Measurements from ENCODE around the gene ANKRD10.
"Not testable (repeated sequence)": the region's sequence is repeated elsewhere in the genome, so short reads cannot be mapped to it uniquely, and the experiment has no call there.

Gene ANKRD10

GRCh38 chr13:110957181-110957884 is 42.5 kb upstream of the ANKRD10 start:
- Histone ChIP-seq H3F3A (ENCODE audit: control insufficient read depth, insufficient read depth) (no peaks in the 10 kb centered on the region), H3K4me2 (ENCODE audit: low read length) (no peak overlapping the region), H3K4me1 (ENCODE audit: control insufficient read depth, low read length) (no peaks in the 10 kb centered on the region), H3K9me3 (ENCODE audit: control insufficient read depth, insufficient read depth, low read length) (no peaks in the 10 kb centered on the region), H3K27ac (ENCODE audit: low read depth, low read length) (no peak overlapping the region), H3K36me3 (ENCODE audit: control insufficient read depth, low read length) (no peaks in the 10 kb centered on the region), H3K9me2 (replicated peaks; ENCODE audit: control insufficient read depth, low read length) (no peaks in the 10 kb centered on the region), H3K79me2 (ENCODE audit: control insufficient read depth, low read length) (no peaks in the 10 kb centered on the region), H4K20me1 (ENCODE audit: control insufficient read depth, insufficient read depth, low read depth, low read length) (no peaks in the 10 kb centered on the region), H3K27me3 (ENCODE audit: control insufficient read depth, low read length) (no peaks in the 10 kb centered on the region), H3K4me3 (ENCODE audit: low read length) (no peak overlapping the region)
- TF ChIP-seq EZH2phosphoT487 (IDR thresholded peaks at IDR 0.05; ENCODE audit: borderline replicate concordance, low read length) = no peak
- TF ChIP-seq, protein P1, sequence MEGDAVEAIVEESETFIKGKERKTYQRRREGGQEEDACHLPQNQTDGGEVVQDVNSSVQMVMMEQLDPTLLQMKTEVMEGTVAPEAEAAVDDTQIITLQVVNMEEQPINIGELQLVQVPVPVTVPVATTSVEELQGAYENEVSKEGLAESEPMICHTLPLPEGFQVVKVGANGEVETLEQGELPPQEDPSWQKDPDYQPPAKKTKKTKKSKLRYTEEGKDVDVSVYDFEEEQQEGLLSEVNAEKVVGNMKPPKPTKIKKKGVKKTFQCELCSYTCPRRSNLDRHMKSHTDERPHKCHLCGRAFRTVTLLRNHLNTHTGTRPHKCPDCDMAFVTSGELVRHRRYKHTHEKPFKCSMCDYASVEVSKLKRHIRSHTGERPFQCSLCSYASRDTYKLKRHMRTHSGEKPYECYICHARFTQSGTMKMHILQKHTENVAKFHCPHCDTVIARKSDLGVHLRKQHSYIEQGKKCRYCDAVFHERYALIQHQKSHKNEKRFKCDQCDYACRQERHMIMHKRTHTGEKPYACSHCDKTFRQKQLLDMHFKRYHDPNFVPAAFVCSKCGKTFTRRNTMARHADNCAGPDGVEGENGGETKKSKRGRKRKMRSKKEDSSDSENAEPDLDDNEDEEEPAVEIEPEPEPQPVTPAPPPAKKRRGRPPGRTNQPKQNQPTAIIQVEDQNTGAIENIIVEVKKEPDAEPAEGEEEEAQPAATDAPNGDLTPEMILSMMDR (IDR thresholded peaks at IDR 0.05; ENCODE audit: low read depth, low read length, poor library complexity, severe bottlenecking) = peak; percentile 49

DNA sequence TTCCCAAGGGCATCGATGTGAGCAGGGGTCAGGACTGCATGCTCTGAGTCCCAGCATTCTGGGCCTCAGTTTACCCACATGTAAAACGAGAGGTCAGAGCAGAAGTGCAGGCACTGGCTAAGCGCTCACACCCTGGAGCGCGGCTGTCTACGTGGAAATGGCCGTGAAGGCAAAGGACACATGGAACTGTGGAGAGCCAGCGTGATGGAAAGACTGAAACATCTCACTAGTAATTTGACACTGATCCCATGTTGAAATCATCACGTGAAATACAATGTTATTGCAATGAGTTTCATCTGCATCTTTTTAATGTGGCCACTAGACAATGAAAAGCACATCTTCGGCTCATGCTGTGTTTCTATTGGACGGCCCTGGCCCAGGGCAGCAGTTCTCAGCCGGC is 41.3 kb upstream of the ANKRD10 start:
- H3K4me1 ChIP-seq (ENCODE audit: control insufficient read depth, low read length); H3K9me2 ChIP-seq (replicated peaks; ENCODE audit: control insufficient read depth, low read length); H3K27me3 ChIP-seq (ENCODE audit: control insufficient read depth, low read length); H3K9me3 ChIP-seq (ENCODE audit: control insufficient read depth, insufficient read depth, low read length); H4K20me1 ChIP-seq (ENCODE audit: control insufficient read depth, insufficient read depth, low read depth, low read length); H3K36me3 ChIP-seq (ENCODE audit: control insufficient read depth, low read length); H3K4me3 ChIP-seq (ENCODE audit: low read length); H3F3A ChIP-seq (ENCODE audit: control insufficient read depth, insufficient read depth); H3K79me2 ChIP-seq (ENCODE audit: control insufficient read depth, low read length); H3K27ac ChIP-seq (ENCODE audit: low read depth, low read length); H3K4me2 ChIP-seq (ENCODE audit: low read length): not testable (repeated sequence)

DNA sequence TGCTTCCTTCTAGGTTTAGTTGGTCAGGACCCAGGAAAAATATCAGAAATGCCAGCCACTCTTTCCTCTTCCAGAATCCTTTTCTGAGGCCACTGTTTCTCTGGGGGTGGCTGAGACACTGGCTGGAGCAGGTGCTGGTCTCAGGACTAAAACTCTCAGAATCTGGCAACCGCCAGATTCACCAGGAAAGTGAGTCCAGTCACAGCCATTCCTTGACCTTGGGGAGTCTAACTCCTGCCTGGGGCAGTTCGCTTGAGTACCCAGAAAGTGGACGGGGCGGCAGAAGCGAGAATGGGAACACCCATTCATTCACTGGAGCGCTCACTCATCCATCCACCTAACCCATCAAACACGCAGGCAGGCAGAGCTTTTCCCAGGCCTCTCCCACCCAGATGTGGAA is 40.7 kb upstream of the ANKRD10 start:
- not testable (repeated sequence) for H3K4me1 ChIP-seq (ENCODE audit: control insufficient read depth, low read length)

DNA sequence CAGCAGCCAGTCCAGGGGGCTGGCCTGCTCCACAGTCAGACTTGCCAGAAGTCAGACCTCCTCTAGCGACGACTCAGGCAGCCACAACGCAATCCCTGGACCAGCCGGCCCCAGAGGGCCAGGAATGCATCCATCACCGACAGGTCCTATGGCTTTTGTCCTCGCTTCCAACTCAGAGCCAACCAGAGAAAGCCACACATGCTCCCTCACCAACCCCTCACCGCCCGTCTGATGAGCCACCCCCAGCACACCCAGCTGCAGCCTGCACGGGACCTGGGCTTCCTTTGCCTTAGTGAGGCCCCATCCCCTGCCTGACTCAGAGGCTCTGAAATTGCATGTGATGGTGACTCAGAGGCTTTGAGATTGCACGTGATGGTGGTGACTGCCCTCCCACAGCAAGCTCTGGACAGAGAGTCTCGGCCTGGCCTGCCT is 40.2 kb upstream of the ANKRD10 start:
- H3K36me3 ChIP-seq (ENCODE audit: control insufficient read depth, low read length); H3K9me2 ChIP-seq (replicated peaks; ENCODE audit: control insufficient read depth, low read length); H3F3A ChIP-seq (ENCODE audit: control insufficient read depth, insufficient read depth); H3K4me3 ChIP-seq (ENCODE audit: low read length); H3K4me1 ChIP-seq (ENCODE audit: control insufficient read depth, low read length); H3K4me2 ChIP-seq (ENCODE audit: low read length); H3K27me3 ChIP-seq (ENCODE audit: control insufficient read depth, low read length); H3K79me2 ChIP-seq (ENCODE audit: control insufficient read depth, low read length); H3K9me3 ChIP-seq (ENCODE audit: control insufficient read depth, insufficient read depth, low read length); H4K20me1 ChIP-seq (ENCODE audit: control insufficient read depth, insufficient read depth, low read depth, low read length); H3K27ac ChIP-seq (ENCODE audit: low read depth, low read length): not testable (repeated sequence)

More for the DNA sequence above, 40.7 kb upstream of the ANKRD10 start:
- not testable (repeated sequence) for H3K36me3 ChIP-seq (ENCODE audit: control insufficient read depth, low read length); H3K9me3 ChIP-seq (ENCODE audit: control insufficient read depth, insufficient read depth, low read length); H3K27ac ChIP-seq (ENCODE audit: low read depth, low read length); H3F3A ChIP-seq (ENCODE audit: control insufficient read depth, insufficient read depth); H3K79me2 ChIP-seq (ENCODE audit: control insufficient read depth, low read length); H3K4me2 ChIP-seq (ENCODE audit: low read length); H3K4me3 ChIP-seq (ENCODE audit: low read length); H4K20me1 ChIP-seq (ENCODE audit: control insufficient read depth, insufficient read depth, low read depth, low read length); H3K27me3 ChIP-seq (ENCODE audit: control insufficient read depth, low read length); H3K9me2 ChIP-seq (replicated peaks; ENCODE audit: control insufficient read depth, low read length)

DNA sequence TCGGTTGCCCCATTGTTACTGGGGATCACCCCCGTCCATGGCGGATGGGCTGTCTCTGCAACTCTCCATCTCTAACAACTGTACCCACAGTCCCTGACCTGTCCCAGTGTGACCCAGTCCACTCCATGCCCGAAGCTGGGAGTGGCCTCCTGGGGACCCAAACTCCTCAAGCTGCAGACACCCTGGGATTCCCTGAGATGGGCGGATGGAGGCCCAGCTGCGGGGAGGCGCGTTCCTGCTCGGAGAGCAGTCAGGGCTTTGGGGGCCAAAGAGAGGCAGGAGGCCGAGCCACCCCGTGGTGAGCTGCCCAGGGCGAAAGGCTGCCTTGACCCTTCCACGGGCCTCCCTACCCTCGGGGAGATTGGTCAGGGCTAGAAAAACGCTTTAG is 39.7 kb upstream of the ANKRD10 start:
- not testable (repeated sequence) for H3K27me3 ChIP-seq (ENCODE audit: control insufficient read depth, low read length); H3K36me3 ChIP-seq (ENCODE audit: control insufficient read depth, low read length); H3K79me2 ChIP-seq (ENCODE audit: control insufficient read depth, low read length); H3K4me3 ChIP-seq (ENCODE audit: low read length); H3K4me2 ChIP-seq (ENCODE audit: low read length); H3K27ac ChIP-seq (ENCODE audit: low read depth, low read length); H3K4me1 ChIP-seq (ENCODE audit: control insufficient read depth, low read length); H3K9me2 ChIP-seq (replicated peaks; ENCODE audit: control insufficient read depth, low read length); H3F3A ChIP-seq (ENCODE audit: control insufficient read depth, insufficient read depth); H4K20me1 ChIP-seq (ENCODE audit: control insufficient read depth, insufficient read depth, low read depth, low read length); H3K9me3 ChIP-seq (ENCODE audit: control insufficient read depth, insufficient read depth, low read length)
